Gastroesophageal sphincter (tissue), 4 donors: Measurements from ENCODE around the gene PCBP3. TPM values are rescaled to one million over a fixed set of nuclear protein-coding genes. Genes with fewer than 3 reads are reported as not detected.

Experiments used
- ATAC-seq: fragments of 150-250 bp; one replicate; pipeline ENCODE4 v1.9.1; 2016; ENCODE audit warnings: mild to moderate bottlenecking, moderate library complexity
- H3K27ac ChIP-seq, 4 donors: fragments of 200-600 bp; sonication (generic) in 3 of 4; 1 replicate in 3 of 4; 2 replicates in 1 of 4; pipeline ENCODE4 v1.5.1; 2016 to 2019
- H3K27me3 ChIP-seq: fragments of 200-600 bp; sonication (generic); one replicate; pipeline ENCODE4 v1.5.1; 2019
- H3K36me3 ChIP-seq, 2 donors: fragments of 200-600 bp; sonication (generic); one replicate each; pipeline ENCODE4 v1.5.1; 2019; ENCODE audit warnings: control low read depth in 1 of 2
- H3K4me1 ChIP-seq, 3 donors: fragments of 200-600 bp; sonication (generic); 1 replicate in 2 of 3; 2 replicates in 1 of 3; pipeline ENCODE4 v1.5.1; 2016 to 2019; ENCODE audit warnings: control low read depth in 2 of 3
- H3K4me3 ChIP-seq, 2 donors: fragments of 200-600 bp; sonication (generic); one replicate each; pipeline ENCODE4 v1.5.1; 2019; ENCODE audit warnings: mild to moderate bottlenecking in 1 of 2, moderate library complexity in 1 of 2
- H3K9me3 ChIP-seq, 3 donors: fragments of 200-600 bp; sonication (generic); one replicate each; pipeline ENCODE4 v1.5.1; 2017 to 2019; ENCODE audit warnings: control low read depth in 2 of 3
- CTCF ChIP-seq, 4 experiments: fragments of 200-600 bp in 2 of 4; fragments of 450-650 bp in 2 of 4; sonication (generic) in 1 of 4; IDR thresholded peaks; one replicate each; pipeline ENCODE4 v1.5.1; 2017 to 2019; ENCODE audit warnings: antibody characterized with exemption in 4 of 4, mild to moderate bottlenecking in 2 of 4, moderate library complexity in 2 of 4
- EP300 ChIP-seq: sonication (generic); formaldehyde crosslinking; IDR thresholded peaks from one replicate; pipeline ENCODE4 v1.6.1; 2017; ENCODE audit warnings: antibody characterized with exemption, mild to moderate bottlenecking
- POLR2A ChIP-seq, 2 donors: fragments of 450-650 bp; IDR thresholded peaks; one replicate each; pipeline ENCODE4 v1.6.1; 2017; ENCODE audit warnings: antibody characterized with exemption in 2 of 2, mild to moderate bottlenecking in 2 of 2, moderate library complexity in 1 of 2
- POLR2AphosphoS5 ChIP-seq: sonication (generic); formaldehyde crosslinking; IDR thresholded peaks from one replicate; pipeline ENCODE4 v1.6.1; 2017; ENCODE audit warnings: antibody characterized with exemption
- WGBS, 2 donors: methylation state at CpG; one replicate each; pipeline ENCODE4 v1.1.5; 2018; ENCODE audit warnings: low coverage in 1 of 2; 5-methylcytosine and 5-hydroxymethylcytosine counted together
- total RNA-seq, 4 donors: library from RNA; depleted of rRNA; stranded (reverse); fragments of >200 nt; gene quantifications; one replicate each; pipeline ENCODE4 v1.1.0, GENCODE V29; 2016

Gene PCBP3
- total RNA-seq, 4 donors from 2014 or later: 5.1 to 14.8 (median 10.4) TPM

GRCh38 chr21:45781741-45782140 is 138.2 kb downstream of the PCBP3 start:
- WGBS, 2 donors: 53 to 64% methylated on average over 4 of the region's 4 CpGs
- Histone ChIP-seq H3K9me3 (peaks cover 0 to 9% (median 0%) of the 10 kb centered on the region in 3 donors), H3K4me3 (no peak overlapping the region), H3K36me3 (no peaks in the 10 kb centered on the region), H3K27ac (no peak overlapping the region), H3K4me1 (no peaks in the 10 kb centered on the region), H3K27me3 (no peaks in the 10 kb centered on the region)
- TF ChIP-seq EP300: no peak
- TF ChIP-seq POLR2A (IDR thresholded peaks at IDR 0.05): no peak
- TF ChIP-seq POLR2AphosphoS5: no peak
- TF ChIP-seq CTCF (IDR thresholded peaks at IDR 0.05): no peak
- ATAC-seq: no peak

GRCh38 chr21:45786660-45787059 is 143.1 kb downstream of the PCBP3 start:
- H3K4me3 ChIP-seq: no peak overlapping the region
- no peaks in the 10 kb centered on the region for H3K36me3 ChIP-seq
- no peak for ATAC-seq
- TF ChIP-seq EP300 (no peak), POLR2AphosphoS5 (no peak), CTCF (IDR thresholded peaks at IDR 0.05) (no peak), POLR2A (IDR thresholded peaks at IDR 0.05) (no peak)
- WGBS, 2 donors: 85 to 100% methylated on average over 1 to 6 of the region's 6 CpGs
- H3K27me3 ChIP-seq: peaks cover 19% of the 10 kb centered on the region
- H3K9me3 ChIP-seq: no peaks in the 10 kb centered on the region
- H3K4me1 ChIP-seq: no peaks in the 10 kb centered on the region
- no peak overlapping the region for H3K27ac ChIP-seq

- peaks cover 26% of the 10 kb centered on the region for H3K27me3 ChIP-seq
- TF ChIP-seq POLR2A (IDR thresholded peaks at IDR 0.05): no peak
- no peak for TF ChIP-seq POLR2AphosphoS5
- TF ChIP-seq CTCF (IDR thresholded peaks at IDR 0.05): no peak
- TF ChIP-seq EP300: no peak
- WGBS, 2 donors: 92% methylated on average over 7 of the region's 8 CpGs; no CpG with 5 or more reads in 1 of the 2 donors
- H3K27ac ChIP-seq: no peak overlapping the region
- H3K36me3 ChIP-seq: no peaks in the 10 kb centered on the region
- no peaks in the 10 kb centered on the region for H3K4me1 ChIP-seq
- no peaks in the 10 kb centered on the region for H3K9me3 ChIP-seq
- ATAC-seq: no peak
- H3K4me3 ChIP-seq: no peak overlapping the region
Observed at GRCh38 chr21:45787371-45787770, 143.8 kb downstream of the PCBP3 start.

GRCh38 chr21:45788198-45788597 is 144.7 kb downstream of the PCBP3 start:
- H3K4me3 ChIP-seq: no peak overlapping the region
- peaks cover 26% of the 10 kb centered on the region for H3K27me3 ChIP-seq
- no peaks in the 10 kb centered on the region for H3K36me3 ChIP-seq
- WGBS, 2 donors: 80 to 85% methylated on average over 4 to 7 of the region's 16 CpGs
- ATAC-seq: no peak
- H3K4me1 ChIP-seq: no peaks in the 10 kb centered on the region
- no peak overlapping the region for H3K27ac ChIP-seq
- TF ChIP-seq EP300 (no peak), POLR2A (IDR thresholded peaks at IDR 0.05) (no peak), POLR2AphosphoS5 (no peak), CTCF (IDR thresholded peaks at IDR 0.05) (no peak)
- no peaks in the 10 kb centered on the region for H3K9me3 ChIP-seq

GRCh38 chr21:45788637-45789506 is 145.3 kb downstream of the PCBP3 start:
- ATAC-seq: no peak
- H3K9me3 ChIP-seq: no peaks in the 10 kb centered on the region
- WGBS, 2 donors: 74 to 85% methylated on average over 9 to 12 of the region's 14 CpGs
- TF ChIP-seq EP300 (no peak), CTCF (IDR thresholded peaks at IDR 0.05) (no peak), POLR2A (IDR thresholded peaks at IDR 0.05) (no peak), POLR2AphosphoS5 (no peak)
- peaks cover 26% of the 10 kb centered on the region for H3K27me3 ChIP-seq
- H3K4me1 ChIP-seq: no peaks in the 10 kb centered on the region
- H3K4me3 ChIP-seq: no peak overlapping the region
- H3K27ac ChIP-seq: no peak overlapping the region
- H3K36me3 ChIP-seq: no peaks in the 10 kb centered on the region
